Astrocyte (in vitro differentiated cells and primary cell): ENCODE data around the gene SUGCT. TPM values are rescaled to one million over a fixed set of nuclear protein-coding genes. Genes with fewer than 3 reads are reported as not detected.
"Not testable (repeated sequence)": the region's sequence is repeated elsewhere in the genome, so short reads cannot be mapped to it uniquely, and the experiment has no call there.

Source experiments
- DNase-seq: peaks from one replicate; pipeline ENCODE4 v3.0.0-alpha.2; 2010; ENCODE audit warnings: low read depth
- FAIRE-seq: peaks from 2 replicates; lab custom pipeline; 2011; peaks lifted over from hg19 to GRCh38; lab: Jason Lieb, UNC
- H2AFZ ChIP-seq: 2 replicates; pipeline ENCODE4 v1.6.0; 2012; ENCODE audit warnings: low read depth, low read length, inconsistent platforms
- H3K27ac ChIP-seq: 2 replicates; pipeline ENCODE4 v1.5.1; 2011; ENCODE audit warnings: low read depth, low read length, inconsistent platforms
- H3K27me3 ChIP-seq: 2 replicates; pipeline ENCODE4 v1.6.0; 2011; ENCODE audit warnings: low read length, inconsistent platforms; ENCODE audit not compliant: insufficient read depth
- H3K36me3 ChIP-seq: 2 replicates; pipeline ENCODE4 v1.5.1; 2011; ENCODE audit warnings: low read length, inconsistent platforms; ENCODE audit not compliant: insufficient read depth
- H3K4me1 ChIP-seq: 2 replicates; pipeline ENCODE4 v1.5.1; 2011; ENCODE audit warnings: low read length, inconsistent platforms; ENCODE audit not compliant: insufficient read depth
- H3K4me2 ChIP-seq: 2 replicates; pipeline ENCODE4 v1.6.0; 2012; ENCODE audit warnings: low read length, inconsistent platforms
- H3K4me3 ChIP-seq: 2 replicates; pipeline ENCODE4 v1.5.1; 2011; ENCODE audit warnings: low read depth, mild to moderate bottlenecking, low read length, inconsistent platforms; ENCODE audit not compliant: insufficient read depth
- H3K79me2 ChIP-seq: 2 replicates; pipeline ENCODE4 v1.6.0; 2012; ENCODE audit warnings: mild to moderate bottlenecking, low read length, inconsistent platforms; ENCODE audit not compliant: insufficient read depth
- H3K9ac ChIP-seq: 2 replicates; pipeline ENCODE4 v1.6.0; 2012; ENCODE audit warnings: mild to moderate bottlenecking, low read length, inconsistent platforms
- H3K9me3 ChIP-seq: 2 replicates; pipeline ENCODE4 v1.5.1; 2012; ENCODE audit warnings: low read depth, mild to moderate bottlenecking, low read length, inconsistent platforms; ENCODE audit not compliant: insufficient read depth
- H4K20me1 ChIP-seq: 2 replicates; pipeline ENCODE4 v1.6.0; 2012; ENCODE audit warnings: low read length, inconsistent platforms; ENCODE audit not compliant: insufficient read depth
- H3K27ac Mint-ChIP-seq: one replicate; pipeline ENCODE4 v1.8.0; 2021; ENCODE audit warnings: mild to moderate bottlenecking, mixed read lengths; ENCODE audit not compliant: unreplicated experiment
- H3K27me3 Mint-ChIP-seq: one replicate; pipeline ENCODE4 v1.8.0; 2021; ENCODE audit warnings: low read depth, mixed read lengths; ENCODE audit not compliant: unreplicated experiment
- H3K36me3 Mint-ChIP-seq: one replicate; pipeline ENCODE4 v1.8.0; 2021; ENCODE audit warnings: low read depth, mixed read lengths; ENCODE audit not compliant: unreplicated experiment
- H3K4me1 Mint-ChIP-seq: one replicate; pipeline ENCODE4 v1.8.0; 2021; ENCODE audit warnings: low read depth, mixed read lengths; ENCODE audit not compliant: unreplicated experiment
- H3K4me3 Mint-ChIP-seq: one replicate; pipeline ENCODE4 v1.8.0; 2021; ENCODE audit warnings: mild to moderate bottlenecking, moderate library complexity, mixed read lengths; ENCODE audit not compliant: unreplicated experiment
- H3K9me3 Mint-ChIP-seq: one replicate; pipeline ENCODE4 v1.8.0; 2021; ENCODE audit warnings: mild to moderate bottlenecking, mixed read lengths; ENCODE audit not compliant: unreplicated experiment
- CTCF ChIP-seq: IDR thresholded peaks from 2 replicates; pipeline ENCODE4 v1.5.1; 2011; ENCODE audit warnings: low read depth, mild to moderate bottlenecking, inconsistent platforms, low read length, moderate library complexity; ENCODE audit not compliant: insufficient read depth
- EZH2 ChIP-seq: IDR thresholded peaks from 2 replicates; pipeline ENCODE4 v1.6.1; 2012; ENCODE audit warnings: mild to moderate bottlenecking, low read length, inconsistent platforms; ENCODE audit not compliant: insufficient read depth
- total RNA-seq: library from RNA; stranded (reverse); gene quantifications from 2 replicates; pipeline ENCODE4 v1.2.1, GENCODE V29; 2021

Gene SUGCT
- total RNA-seq, 1 donor from 2014 or later = 15.5 TPM

GRCh38 chr7:40623863-40624262 is 489.1 kb downstream of the SUGCT start:
- peaks cover 3% of the 10 kb centered on the region for H3K9me3 Mint-ChIP-seq
- Histone ChIP-seq H3K79me2 (no peaks in the 10 kb centered on the region), H3K4me2 (no peak overlapping the region), H3K27me3 (no peaks in the 10 kb centered on the region), H4K20me1 (no peaks in the 10 kb centered on the region), H2AFZ (no peak overlapping the region), H3K27ac (no peak overlapping the region), H3K4me3 (no peak overlapping the region), H3K9me3 (no peaks in the 10 kb centered on the region), H3K4me1 (no peaks in the 10 kb centered on the region), H3K9ac (no peak overlapping the region), H3K36me3 (no peaks in the 10 kb centered on the region)
- H3K4me3 Mint-ChIP-seq = no peak overlapping the region
- FAIRE-seq = no peak
- TF ChIP-seq EZH2 = no peak
- no peak for TF ChIP-seq CTCF
- peaks cover 3% of the 10 kb centered on the region for H3K27me3 Mint-ChIP-seq
- H3K4me1 Mint-ChIP-seq = peaks cover 8% of the 10 kb centered on the region
- no peak overlapping the region for H3K27ac Mint-ChIP-seq
- no peak for DNase-seq
- peaks cover 1% of the 10 kb centered on the region for H3K36me3 Mint-ChIP-seq

DNA sequence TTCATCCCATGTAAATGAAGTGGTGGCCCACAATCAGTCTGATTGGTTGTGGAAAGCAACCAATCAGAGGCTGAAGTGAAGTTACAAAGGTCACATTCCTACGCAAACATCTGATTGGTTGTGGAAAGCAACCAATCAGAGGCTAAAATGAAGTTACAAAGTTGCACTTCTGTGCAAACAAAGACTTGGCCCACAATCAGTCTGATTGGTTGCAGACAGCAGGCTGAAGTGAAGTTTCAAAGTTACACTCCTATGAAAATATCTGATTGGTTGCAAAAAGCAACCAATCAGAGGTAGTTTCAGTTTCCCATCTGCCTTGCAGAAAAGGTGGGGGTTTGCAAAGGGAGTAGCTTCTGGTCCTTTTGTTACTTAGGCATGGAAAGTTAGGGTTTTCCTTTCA is 492.6 kb downstream of the SUGCT start:
- DNase-seq, H3K27ac Mint-ChIP-seq, H4K20me1 ChIP-seq, H3K36me3 ChIP-seq, FAIRE-seq, H3K4me3 ChIP-seq, H3K27me3 Mint-ChIP-seq, H3K27me3 ChIP-seq, H2AFZ ChIP-seq, H3K27ac ChIP-seq, H3K9ac ChIP-seq, H3K79me2 ChIP-seq, H3K4me3 Mint-ChIP-seq, H3K4me1 Mint-ChIP-seq, H3K9me3 ChIP-seq, H3K36me3 Mint-ChIP-seq, H3K4me2 ChIP-seq, H3K4me1 ChIP-seq, H3K9me3 Mint-ChIP-seq: not testable (repeated sequence)

GRCh38 chr7:40629891-40630290 is 495.1 kb downstream of the SUGCT start:
- Histone ChIP-seq H3K9ac (no peak overlapping the region), H3K4me2 (no peak overlapping the region), H4K20me1 (no peaks in the 10 kb centered on the region), H3K4me3 (no peak overlapping the region), H2AFZ (no peak overlapping the region), H3K9me3 (no peaks in the 10 kb centered on the region), H3K27me3 (no peaks in the 10 kb centered on the region), H3K27ac (no peak overlapping the region), H3K79me2 (no peaks in the 10 kb centered on the region), H3K4me1 (no peaks in the 10 kb centered on the region), H3K36me3 (no peaks in the 10 kb centered on the region)
- no peak overlapping the region for H3K4me3 Mint-ChIP-seq
- peaks cover 6% of the 10 kb centered on the region for H3K4me1 Mint-ChIP-seq
- DNase-seq (no peak), FAIRE-seq (no peak)
- no peaks in the 10 kb centered on the region for H3K27me3 Mint-ChIP-seq
- peaks cover 3% of the 10 kb centered on the region for H3K9me3 Mint-ChIP-seq
- H3K27ac Mint-ChIP-seq = no peak overlapping the region
- H3K36me3 Mint-ChIP-seq = peaks cover 1% of the 10 kb centered on the region
- no peak for TF ChIP-seq EZH2
- no peak for TF ChIP-seq CTCF
